Mammary epithelial cell (primary cell): ENCODE results near the gene SLC25A22.

Source experiments
- EZH2 ChIP-seq: IDR thresholded peaks from 2 replicates; pipeline ENCODE4 v1.6.1; 2012; ENCODE audit warnings: low read length, inconsistent platforms, borderline replicate concordance
- TF ChIP-seq, protein P1 (sequence below), 2 donors: IDR thresholded peaks in 1 of 2; conservative IDR thresholded peaks in 1 of 2; 2 replicates each; pipeline ENCODE4 v1.5.1; 2011 to 2012; ENCODE audit warnings: inconsistent platforms in 2 of 2, low read length in 2 of 2, mild to moderate bottlenecking in 2 of 2, control low read depth in 1 of 2, low read depth in 1 of 2; ENCODE audit not compliant: insufficient read depth in 1 of 2; ENCODE audit errors: extremely low read depth in 1 of 2

DNA sequence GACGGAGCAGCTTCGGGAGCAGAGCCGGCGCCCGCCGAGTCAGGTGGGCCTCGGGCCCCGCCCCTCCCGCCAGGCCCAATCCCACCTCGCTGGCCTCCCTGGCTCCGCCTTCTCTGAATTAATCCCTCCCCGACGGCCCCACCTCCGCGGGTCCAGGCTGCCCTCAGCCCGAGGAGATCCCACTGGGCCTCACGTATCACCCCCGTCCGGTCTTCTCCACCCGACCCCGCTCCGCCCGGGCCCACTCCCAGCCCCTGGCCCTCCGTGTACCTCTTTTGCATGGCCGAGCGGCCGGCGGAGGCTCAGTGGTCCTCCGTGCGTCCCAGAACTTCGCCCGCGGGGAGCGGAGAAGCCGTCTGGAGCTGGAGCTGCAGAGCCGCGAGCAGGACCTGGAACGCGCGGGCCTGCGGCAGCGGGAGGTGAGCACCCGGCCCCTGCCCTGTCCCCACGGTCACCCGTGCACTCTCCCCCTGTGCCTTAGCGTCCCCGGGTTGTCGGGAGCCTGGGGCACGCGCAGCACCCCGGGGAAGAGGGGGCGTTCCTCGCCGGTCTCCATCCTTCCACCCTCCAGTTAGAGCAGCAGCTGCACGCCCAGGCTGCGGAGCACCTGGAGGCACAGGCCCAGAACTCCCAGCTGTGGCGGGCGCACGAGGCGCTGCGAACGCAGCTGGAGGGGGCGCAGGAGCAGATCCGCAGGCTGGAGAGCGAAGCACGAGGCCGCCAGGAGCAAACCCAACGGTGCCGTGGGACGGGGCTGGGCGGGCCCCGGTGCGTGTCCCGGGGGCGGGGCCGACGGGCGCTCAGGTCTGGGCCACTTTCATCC, 32.4 kb upstream of the SLC25A22 start:
- TF ChIP-seq, protein P1, sequence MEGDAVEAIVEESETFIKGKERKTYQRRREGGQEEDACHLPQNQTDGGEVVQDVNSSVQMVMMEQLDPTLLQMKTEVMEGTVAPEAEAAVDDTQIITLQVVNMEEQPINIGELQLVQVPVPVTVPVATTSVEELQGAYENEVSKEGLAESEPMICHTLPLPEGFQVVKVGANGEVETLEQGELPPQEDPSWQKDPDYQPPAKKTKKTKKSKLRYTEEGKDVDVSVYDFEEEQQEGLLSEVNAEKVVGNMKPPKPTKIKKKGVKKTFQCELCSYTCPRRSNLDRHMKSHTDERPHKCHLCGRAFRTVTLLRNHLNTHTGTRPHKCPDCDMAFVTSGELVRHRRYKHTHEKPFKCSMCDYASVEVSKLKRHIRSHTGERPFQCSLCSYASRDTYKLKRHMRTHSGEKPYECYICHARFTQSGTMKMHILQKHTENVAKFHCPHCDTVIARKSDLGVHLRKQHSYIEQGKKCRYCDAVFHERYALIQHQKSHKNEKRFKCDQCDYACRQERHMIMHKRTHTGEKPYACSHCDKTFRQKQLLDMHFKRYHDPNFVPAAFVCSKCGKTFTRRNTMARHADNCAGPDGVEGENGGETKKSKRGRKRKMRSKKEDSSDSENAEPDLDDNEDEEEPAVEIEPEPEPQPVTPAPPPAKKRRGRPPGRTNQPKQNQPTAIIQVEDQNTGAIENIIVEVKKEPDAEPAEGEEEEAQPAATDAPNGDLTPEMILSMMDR (conservative IDR thresholded peaks at IDR 0.05 in 1 of 2, IDR thresholded peaks at IDR 0.05 in 1 of 2; ENCODE audit: extremely low read depth in 1 of 2, insufficient read depth in 1 of 2, low read depth in 1 of 2, low read length in 2 of 2), result no peak
- TF ChIP-seq EZH2, result no peak
